H4 (cell line): Measurements from ENCODE around the gene IFT25. TPM values are rescaled to one million over a fixed set of nuclear protein-coding genes. Genes with fewer than 3 reads are reported as not detected.
"Not testable (repeated sequence)": the region's sequence is repeated elsewhere in the genome, so short reads cannot be mapped to it uniquely, and the experiment has no call there.

Experiments used
- DNase-seq: peaks from one replicate; pipeline ENCODE4 v3.0.0-alpha.2; 2015; ENCODE audit warnings: low spot score
- total RNA-seq: library from RNA; depleted of rRNA; stranded (reverse); fragments of >200 nt; shearing (Covaris generic); gene quantifications from 2 replicates; pipeline ENCODE4 v1.2.3, GENCODE V29; 2014; rRNA removed

The IFT25 gene
- total RNA-seq: 71.9 and 86.5 TPM in 2 replicates

DNA sequence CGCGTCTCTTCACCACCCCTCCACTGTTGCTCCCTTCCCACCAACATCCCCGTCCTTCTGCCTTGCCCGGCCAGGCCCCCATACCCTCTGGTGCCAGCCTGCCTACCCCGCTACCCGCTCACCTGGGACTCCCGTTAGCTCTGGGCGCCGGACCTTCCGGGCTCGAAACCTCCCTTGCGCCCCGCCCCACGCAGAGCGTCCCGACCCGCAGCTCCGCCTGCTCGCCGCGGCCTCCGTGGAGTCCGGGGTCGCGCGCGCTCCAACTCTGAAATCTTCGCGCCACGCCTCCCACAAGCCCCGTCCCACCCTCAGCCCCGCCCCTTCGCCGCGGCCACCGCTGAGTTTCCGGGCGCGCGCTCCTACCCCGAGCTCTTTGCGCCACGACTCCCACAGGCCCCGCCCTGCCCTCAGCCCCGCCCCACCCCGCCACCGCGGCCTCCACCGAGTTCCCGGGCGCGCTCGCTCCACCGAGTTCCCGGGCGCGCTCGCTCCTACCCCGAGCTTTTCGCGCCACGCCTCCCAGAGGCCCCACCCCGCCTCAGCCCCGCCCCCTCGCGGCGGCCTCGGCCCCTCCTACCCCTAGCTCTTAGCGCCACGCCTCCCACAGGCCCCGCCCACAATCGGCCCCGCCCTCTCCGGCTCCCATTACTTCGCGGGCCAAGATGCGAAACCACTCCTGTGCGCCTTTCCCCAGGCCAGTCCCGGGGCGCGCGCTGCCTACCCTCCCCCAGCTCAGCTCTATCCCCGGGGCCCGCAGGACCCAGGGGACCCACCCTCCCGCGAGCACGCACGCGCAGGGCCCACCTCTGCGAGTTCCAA, at the start of gene IFT25:
Gene IFT25 (minus strand): TSS at position 267 of the 819 bp plus-strand sequence. CDS start 5,617 bp downstream, outside the sequence.
- peak; percentile 88 for DNase-seq

- DNase-seq: not testable (repeated sequence)
Observed at GRCh38 chr1:53994516-53994915, 49.0 kb upstream of the IFT25 start.

GRCh38 chr1:53992085-53992874, 46.8 kb upstream of the IFT25 start:
- DNase-seq: no peak

DNA sequence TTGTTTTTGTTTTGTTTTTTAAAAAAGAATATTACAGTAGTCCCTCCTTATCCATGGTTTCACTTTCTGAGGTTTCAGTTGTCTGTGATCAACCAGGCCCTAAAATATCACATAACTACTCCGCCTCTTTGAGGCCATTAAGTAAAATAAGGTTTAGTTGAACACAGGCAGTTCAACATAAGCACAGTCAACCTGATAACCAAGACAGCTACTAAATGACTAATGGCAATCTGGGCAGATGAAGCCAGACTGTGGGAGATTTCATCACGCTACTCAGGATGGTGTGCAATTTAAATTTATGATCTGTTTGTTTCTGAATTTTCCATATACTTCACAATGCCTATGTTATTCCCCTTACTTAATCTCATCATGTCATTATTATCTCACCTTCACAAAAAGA, 42.4 kb upstream of the IFT25 start:
- no peak for DNase-seq

DNA sequence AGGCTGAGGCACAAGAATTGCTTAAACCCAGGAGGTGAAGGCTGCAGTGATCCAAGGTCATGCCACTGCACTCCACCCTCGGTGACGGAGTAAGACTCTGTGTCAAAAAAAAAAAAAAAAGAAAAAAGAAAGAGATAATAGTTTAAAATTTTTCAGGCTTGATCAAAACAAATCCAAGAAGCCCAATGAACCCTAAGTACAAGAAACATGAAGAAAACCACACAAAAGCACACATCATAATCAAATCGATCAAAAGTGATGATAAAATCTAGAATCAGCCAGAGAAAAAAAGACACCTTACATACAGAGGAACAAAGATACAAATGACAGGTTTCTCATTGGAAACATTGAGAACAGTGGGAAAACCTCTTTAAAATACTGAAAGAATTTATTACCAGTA, 41.0 kb upstream of the IFT25 start:
- no peak for DNase-seq

- no peak for DNase-seq
Observed at GRCh38 chr1:53984726-53985125, 39.2 kb upstream of the IFT25 start.

DNA sequence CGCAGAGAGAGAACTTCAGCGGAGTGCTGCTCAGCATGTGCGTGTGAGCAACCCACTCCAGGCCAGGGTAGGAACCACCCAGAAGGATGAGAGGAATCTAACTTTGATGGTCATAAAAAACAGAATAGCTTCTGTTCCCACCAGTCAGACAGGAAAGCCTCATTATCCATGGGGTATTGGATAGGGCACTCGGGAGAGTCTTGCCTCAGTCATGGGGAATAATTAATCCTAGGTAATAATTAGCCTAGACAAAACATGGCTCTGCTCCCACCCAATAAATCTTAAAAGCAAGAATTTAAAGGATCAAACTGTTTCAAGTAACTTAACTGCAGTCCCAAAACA, 37.2 kb upstream of the IFT25 start:
- DNase-seq: no peak

DNA sequence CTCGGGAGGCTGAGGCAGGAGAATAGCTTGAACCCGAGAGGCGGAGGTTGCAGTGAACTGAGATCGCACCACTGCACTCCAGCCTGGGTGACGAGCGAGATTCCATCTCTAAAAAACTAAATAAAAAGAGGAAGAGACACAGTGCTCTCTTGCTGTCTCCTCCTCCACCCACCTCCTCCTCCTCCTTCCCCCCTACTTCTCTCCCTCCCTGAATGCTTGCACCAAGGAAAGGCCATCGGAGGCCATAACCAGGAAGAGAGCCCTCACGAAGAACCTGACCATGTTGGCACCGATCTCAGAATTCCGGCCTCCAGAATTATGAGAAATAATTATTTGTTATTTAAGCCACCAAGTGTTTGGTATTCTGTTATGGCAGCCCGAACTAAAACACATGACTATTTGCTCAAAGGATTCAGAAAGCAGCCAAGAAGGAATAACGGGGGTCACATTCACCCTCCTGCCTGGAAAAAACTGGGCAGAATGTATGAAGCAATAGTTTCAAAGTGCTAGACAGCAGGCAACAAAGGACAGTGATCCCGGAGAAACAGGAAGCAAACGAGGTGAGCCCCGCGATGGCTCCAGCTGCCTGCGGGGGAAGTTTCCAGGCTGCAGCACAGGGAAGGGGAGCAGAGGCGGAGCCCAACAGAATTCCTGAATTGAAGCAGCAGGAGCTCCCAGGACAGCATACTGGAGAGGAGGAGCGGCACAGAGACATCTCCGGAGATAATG, 36.7 kb upstream of the IFT25 start:
- DNase-seq: no peak

- DNase-seq: no peak
Observed at GRCh38 chr1:53981220-53981619, 35.7 kb upstream of the IFT25 start.

- DNase-seq: no peak
Observed at GRCh38 chr1:53979712-53980450, 34.4 kb upstream of the IFT25 start.

DNA sequence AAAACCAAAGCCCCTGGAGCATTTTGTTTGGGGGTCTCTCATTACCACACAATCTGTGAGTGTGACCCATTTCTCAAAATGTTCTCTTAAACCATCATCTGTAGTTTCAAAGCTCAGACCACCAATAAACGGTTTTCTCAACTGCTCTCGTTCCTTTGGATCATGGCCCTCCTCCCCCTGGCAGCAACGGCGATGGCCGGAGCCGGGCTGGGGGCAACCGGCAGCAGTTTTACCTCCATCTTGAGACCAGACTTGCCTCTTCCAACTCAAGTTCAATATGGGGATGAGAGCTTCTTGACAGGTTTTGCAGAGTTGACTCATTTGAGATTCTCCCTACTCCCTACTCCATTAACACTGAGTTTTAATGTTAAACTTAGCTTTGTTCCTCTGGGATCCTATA, 30.4 kb upstream of the IFT25 start:
- no peak for DNase-seq

DNA sequence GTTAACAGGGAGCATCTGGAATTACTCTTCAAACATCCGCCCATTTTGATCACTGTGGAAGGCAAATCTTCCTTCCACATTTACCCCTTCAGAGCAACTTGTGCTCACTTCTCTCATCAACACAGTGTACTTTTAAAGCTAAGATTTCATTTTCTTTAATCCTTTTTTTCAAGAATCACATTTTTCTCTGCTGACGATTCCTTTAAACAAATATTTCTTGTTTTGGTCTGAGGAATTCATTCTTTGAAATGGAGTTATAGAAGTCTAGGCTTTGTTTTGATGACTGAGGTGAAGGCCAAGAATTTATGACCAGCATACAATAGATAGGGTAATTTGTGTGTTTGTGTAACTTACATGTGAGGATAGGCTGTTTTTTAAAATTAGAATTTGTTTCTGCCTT, 26.2 kb upstream of the IFT25 start:
- DNase-seq: no peak

GRCh38 chr1:53969323-53969722, 23.8 kb upstream of the IFT25 start:
- DNase-seq: not testable (repeated sequence)

GRCh38 chr1:53968125-53968513, 22.6 kb upstream of the IFT25 start:
- DNase-seq: no peak

GRCh38 chr1:53967409-53968124, 22.1 kb upstream of the IFT25 start:
- no peak for DNase-seq

DNA sequence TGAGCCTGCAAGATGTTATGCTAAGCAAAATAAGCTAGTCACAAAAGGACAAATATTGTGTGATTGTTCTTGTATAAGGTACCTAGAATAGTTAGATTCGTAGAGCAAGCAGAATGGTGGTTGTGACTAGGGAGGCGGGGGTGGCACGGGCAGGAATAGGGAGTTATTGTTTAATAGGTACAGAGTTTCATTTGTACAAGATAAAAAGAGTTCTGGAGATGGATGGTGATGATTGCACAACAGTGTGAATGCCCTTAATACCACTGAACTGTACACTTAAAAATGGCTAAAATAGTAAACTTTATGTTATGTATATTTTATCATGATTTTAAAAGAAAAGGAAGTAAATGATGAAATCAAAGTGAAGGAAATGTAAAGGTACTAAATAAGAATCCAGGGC, 21.3 kb upstream of the IFT25 start:
- no peak for DNase-seq

GRCh38 chr1:53964109-53964508, 18.6 kb upstream of the IFT25 start:
- no peak for DNase-seq

DNA sequence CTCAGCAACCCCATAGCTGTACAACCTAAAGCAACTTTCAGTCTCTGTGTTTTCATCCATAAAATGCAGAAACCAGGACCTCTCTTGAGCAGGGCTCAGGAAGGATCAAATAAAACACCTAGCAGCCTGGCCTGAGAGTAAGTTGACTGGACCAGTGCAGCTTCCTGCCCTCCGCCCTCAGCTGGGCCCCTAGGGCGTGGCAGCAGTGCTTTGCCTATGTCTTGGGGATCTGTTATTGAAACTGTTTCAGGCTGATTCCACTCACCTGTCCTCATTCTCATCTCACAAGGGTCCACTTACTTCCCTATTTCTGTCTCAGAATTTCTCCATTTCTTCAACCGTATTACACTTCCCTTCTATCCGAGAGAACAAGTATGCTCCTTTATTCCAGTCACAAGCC, 18.0 kb upstream of the IFT25 start:
- DNase-seq: no peak

GRCh38 chr1:53962395-53962794, 16.9 kb upstream of the IFT25 start:
- no peak for DNase-seq

DNA sequence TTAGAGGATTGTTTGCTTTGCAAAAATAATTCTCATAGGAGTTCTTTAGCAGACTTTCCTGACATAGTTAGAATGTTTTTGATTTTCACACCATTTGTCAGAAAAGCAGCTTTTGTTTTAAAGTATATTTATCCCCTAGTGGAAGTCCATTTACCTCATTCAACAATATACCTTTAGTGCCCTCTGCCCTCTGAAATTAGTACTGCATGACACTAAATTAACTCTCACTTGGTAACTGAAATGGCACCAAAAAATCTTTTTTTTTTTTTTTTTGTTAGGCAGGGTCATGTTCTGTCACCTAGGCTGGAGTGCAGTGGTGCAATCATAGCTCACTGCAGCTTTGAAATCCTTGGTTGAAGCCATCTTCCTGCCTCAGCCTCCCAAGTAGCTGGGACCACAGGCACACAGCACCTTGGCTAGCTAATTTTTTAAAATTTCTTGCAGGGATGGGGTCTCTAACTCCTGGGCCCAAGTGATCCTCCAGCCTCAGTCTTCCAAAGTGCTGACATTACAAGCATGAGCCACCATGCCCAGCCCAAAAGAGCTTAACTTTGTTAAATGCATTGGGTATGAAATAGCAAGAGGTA, 14.3 kb upstream of the IFT25 start:
- DNase-seq: peak; percentile 40
